CD4-positive, alpha-beta T cell treated with Interleukin-15 for 1 hour (primary cell): Measurements from ENCODE around the gene RMC1.
"Not testable (repeated sequence)": the region's sequence is repeated elsewhere in the genome, so short reads cannot be mapped to it uniquely, and the experiment has no call there.

Source experiments
- DNase-seq: peaks from one replicate; pipeline ENCODE4 v3.0.0-alpha.2; 2020

The RMC1 gene

DNA sequence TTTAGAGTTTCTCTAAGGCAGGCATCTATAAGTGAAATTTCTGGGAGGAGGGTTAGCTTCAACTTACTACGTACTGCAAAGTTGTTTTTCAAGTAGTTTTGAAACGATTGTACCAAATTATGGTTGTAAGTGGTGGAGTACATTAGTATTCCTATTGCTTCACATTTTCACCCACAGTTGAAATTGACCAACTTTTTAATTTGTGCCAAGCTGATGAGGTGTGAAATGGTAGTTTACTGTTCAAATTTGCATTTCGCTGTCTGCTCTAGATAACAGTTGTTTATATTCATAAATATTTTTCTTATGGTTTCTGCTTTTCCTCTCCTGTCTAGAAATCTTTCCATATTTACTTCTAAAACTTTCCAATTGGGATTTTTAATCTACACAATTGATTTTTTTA, 64.4 kb downstream of the RMC1 start:
- no peak for DNase-seq

DNA sequence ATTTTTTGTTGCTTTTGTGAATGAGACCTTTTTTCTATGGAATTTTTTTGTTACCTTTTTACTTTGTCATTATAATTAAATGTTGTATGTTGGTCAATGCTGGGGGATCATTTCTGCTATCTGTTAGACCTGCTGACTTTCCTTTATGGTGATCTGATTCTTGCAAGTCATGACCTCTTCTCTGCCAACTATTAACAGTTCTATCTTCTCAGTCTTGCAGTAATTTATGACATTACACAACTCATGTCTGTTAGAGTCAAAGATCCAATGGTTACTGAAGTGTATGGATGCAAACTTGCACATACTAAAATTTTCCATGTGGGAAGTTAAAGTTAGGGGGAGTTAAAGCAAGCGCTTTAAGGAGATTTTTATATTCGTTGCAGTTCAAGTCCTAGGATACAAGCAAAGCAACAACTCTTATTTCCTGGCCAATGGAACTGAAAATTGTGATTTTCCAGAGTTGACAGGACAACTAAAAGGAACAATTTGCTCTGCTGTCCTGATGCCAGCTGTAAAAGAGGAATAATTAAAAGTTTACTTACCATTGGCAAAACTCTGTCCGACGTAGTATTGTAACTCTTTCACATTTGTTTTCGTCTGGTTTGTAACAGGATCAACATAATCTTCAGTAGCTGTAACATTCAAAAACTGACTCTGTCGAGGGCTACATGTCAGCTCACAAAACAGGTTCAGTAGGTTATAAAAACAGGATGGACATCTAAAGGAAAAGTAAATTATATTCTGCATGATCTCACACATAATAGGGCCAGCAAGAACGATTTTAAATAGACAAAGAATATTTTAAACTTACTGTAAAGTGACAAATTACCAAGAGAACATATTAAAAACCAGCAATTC, 65.2 kb downstream of the RMC1 start:
- DNase-seq, result no peak

DNA sequence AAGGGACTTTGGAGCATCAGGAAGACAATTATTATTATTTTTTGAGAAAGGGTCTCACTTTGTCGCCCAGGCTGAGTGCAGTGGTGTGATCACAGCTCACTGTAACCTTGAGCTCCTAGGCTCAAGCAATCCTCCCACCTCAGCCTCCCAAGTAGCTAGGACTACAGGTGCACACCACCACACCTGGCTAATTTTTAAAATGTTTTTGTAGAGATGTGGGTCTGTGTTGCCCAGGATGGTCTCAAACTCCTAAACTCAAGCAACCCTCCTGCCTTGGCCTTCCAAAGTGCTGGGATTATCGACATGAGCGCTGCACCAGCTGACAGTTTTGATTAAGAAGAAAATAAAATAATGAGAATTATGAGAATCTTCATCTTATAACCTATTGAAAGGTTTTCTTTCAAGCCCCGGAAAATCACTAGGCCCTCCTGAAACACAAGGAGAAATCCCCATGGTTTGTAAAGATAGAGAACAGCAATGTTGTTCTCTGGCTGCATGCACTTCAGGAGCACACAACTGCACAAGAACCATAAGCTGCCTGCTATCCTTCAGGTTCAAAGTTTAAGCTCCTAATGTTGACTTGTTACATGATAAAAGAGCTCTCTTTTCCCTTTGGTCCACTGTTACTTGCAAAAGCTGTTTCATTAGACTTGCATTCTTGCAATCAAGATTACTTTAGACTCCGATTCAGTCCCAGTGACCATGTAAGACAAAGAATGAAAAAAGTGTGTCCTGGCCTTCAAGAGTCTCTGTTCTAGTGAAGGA, 66.2 kb downstream of the RMC1 start:
- no peak for DNase-seq

DNA sequence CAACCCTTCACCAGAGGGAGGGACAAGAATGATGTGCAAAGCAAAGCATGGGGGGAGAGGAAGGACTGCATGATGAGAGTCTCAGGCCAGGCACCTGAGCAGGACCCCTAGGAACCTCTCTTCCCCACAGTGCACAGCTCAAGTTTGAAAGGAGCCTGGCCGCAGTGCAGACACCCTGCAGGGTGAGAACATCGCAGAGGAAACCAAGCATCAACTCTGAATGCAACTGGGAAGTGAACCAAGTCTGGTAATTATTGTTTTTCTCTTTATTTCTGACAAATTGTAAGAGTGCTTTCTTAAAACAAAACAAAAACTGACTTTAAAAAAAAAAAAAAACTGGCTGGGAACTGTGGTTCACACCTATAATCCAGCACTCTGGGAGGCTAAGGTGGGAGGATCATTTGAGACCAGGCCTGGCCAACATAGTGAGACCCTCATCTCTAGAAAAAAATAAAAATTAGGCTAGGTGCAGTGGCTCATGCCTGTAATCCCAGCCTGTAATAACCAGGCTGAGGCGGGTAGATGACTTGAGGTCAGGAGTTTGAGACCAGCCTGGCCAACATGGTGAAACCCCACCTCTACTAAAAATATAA, 67.7 kb downstream of the RMC1 start:
- DNase-seq, result no peak

DNA sequence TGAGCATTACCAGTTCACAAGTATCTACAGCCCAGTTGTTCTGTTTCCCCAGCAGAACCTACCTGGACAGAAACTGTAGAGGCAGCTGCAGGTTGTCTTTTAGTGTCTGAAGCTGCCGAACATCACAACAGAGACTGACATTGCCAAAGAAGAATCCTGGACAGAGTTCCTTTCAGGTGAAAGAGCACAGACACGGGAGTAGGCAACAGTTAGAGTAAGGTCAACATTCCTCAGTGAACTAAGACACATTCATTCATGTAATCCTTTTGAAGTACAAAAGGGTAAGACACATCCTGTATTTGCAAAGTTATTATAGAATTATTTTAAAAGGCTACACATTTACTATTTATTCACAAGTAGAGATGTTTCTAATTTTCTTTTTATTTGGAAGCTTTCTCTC, 68.7 kb downstream of the RMC1 start:
- no peak for DNase-seq

DNA sequence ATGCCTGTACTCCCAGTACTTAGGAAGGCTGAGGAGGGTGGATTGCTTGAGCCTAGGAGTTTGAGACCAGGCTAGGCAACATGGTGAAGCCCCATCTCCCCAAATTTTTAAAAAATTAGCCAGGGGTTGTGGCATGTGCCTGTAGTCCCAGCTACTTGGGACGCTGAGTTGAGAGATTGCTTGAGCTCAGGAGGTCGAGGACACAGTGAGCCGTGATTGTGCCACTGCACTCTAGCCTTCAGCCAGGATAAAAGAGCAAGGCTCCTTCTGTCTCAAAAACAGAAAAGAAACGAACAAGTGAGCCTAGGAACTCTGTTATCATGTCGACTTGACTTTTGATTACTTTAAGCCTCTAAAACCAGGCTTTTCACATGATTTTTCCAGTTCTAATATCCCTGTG, 69.3 kb downstream of the RMC1 start:
- DNase-seq, result no peak

DNA sequence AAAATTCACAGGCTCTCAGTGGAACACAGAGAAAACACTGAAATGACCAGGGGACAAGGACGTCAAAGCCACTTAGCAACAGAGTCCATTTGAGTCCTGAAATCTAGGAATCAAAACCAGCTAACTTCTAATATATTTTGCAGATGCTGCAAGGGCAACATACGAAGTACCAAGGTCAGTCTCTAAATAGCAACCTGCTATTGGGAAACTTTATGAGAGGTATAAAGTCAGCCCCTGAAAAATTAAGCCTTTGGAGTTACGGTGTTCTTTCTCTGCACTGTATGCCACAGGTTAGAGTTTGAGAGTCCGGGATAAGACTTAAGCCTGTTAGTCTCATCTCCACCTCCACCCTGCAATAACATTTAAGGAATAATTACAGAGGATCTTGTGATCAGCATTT, 69.7 kb downstream of the RMC1 start:
- DNase-seq, result no peak

DNA sequence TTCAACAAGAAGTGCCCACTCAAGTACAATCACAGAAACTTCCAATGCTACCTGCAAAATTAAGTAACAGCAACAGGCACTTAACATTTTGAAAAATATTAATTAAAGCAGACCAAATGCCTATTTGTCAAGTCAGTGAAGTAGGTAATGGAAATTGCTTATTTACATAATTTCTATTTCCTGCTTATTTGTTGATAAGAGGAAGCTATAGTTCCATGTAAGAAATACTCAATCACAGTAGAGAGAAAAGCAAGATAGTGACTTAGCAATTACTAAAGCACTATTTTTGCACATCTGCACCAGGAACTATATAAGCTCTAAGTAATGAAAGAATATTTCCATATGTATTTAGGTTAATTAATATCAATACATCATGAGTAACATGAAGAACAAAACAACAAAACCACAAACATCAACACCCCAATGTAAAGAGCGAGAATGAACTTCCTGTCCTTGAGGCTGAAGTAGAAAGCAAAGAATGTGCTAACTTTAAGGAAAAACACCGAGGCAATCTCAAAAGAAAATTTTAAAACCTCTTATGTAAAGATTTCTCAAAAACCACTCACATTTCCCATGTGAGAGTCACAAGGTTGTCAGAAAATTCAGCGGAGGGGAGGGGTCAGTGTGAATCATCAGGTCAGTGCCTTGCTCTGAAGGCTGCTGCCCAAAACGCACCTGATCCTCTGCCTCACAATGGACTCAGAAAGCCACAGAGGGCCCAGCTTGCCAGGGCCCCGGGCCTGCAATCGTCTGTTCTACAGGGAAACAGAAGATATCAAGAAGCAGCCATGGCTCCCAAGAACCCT, 70.5 kb downstream of the RMC1 start:
- DNase-seq, result peak; percentile 48

DNA sequence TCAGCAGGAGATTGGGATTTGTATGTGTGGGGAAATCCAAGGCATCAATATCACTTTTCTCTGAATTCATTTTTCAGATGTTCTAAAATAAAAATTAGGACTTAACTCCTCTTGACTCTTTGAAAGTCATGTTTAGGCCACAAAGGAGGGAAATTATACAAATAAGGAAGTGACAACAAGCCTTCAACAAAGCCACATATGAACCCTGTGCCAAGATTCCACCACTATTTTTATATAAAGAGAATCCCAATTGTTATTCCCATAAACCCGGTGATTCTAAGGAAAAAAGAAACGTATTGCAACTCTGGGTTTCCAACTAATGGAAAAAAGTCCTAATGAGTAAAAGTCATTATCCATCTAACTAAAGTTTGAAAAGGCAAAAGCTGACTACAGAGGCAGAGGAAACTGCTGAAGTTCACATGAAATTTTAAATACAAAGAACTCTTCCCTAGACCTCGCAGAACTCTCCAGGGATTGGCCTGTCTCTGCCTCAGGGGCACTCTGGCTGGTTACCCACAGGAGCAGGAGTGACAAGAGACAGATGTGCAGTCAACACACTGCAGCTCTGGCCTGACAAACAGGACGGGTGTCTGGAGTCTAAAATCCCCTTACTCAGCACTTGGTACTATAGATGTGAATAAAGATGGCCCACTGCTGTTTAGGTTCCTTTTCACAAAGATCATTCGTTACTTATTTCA, 71.4 kb downstream of the RMC1 start:
- DNase-seq, result no peak

DNA sequence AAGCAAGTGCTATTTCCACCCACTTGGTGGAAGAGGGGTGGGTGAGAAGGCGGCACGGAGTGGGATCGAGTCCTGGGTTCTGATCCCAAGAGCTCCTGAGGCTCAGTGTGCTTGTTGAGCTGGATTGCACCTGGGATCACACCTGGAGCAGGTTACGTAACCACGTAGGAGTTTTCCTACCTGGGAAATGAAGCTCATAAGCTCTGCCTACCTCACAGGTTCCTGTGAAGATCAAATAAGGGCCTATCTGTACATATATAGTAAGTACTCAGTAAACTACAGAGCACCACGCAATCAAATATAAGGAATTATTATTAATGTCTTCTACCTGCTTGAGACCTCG, 72.0 kb downstream of the RMC1 start:
- no peak for DNase-seq

DNA sequence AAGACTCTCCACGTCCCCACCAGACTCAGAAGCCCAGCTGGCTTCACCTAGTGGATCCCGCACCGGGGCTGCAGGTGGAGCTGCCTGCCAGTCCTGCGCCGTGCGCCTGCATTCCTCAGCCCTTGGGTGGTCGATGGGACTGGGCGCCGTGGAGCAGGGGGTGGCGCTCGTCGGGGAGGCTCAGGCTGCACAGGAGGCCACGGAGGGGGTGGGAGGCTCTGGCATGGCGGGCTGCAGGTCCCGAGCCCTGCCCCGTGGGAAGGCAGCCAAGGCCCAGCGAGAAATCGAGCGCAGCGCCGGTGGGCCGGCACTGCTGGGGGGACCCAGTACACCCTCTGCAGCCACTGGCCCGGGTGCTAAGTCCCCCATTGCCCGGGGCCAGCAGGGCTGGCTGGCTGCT, 74.2 kb downstream of the RMC1 start:
- DNase-seq, result not testable (repeated sequence)

DNA sequence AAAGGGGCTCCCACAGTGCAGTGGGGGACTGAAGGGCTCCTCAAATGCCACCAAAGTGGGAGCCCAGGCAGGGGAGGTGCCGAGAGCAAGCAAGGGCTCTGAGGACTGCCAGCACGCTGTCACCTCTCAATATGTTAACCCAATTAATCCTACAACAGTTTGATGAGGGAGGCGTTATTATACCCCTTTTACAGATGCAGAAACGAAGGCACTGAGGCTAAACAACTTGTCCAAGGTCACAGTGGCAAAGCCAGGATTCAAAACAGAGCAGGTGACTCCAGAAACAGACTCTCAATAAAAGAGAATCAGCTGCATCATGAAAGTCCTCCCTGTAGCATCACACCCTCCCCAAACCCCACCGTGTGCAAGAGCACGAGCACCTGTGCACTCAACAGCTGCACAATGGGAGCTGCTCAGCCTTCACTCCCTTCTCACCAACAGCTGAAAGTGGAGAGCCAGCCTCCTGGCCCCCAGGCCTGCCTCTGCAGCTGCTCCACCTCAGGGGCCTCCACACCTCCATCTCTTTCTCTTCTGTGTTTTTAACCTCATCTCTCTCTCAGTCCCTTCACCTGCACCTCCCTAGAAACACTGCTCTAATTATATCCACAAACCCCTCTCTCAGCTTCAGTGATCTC, 74.9 kb downstream of the RMC1 start:
- DNase-seq, result no peak

DNA sequence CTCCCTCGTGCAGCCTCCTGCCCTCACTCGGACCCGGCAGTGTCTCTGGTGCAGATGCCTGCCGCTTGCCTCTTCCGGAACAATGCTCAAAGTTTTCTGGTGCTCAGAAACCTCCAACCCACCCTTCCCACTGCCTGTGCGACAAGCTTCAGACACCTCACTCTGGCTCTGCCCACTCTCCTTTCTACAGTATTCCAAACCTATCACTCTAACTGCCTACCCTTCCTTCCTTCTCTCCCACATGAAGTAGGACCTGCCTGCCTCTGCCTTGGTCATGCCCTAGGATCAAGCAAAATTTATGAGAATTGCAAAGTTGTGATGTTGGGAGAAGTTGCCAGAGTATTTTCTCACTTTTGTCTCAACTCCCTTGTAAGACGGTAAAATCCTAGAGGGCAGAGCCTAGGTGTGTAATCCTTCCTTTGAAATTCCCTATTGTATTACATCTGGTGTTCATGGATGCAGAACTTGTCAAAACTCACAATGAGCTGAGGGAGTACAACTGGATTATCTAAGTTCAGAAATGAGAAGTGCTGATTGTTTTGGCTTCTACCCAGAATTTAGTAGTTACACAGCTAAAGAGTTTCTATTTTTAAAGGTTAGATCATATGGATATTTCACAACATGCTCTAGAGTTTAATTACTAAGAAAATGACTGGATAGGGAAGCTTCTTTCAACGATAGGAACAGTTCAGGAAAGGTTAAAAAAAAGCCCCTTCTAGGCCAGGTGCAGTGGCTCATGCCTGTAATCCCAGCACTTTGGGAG, 75.8 kb downstream of the RMC1 start:
- DNase-seq, result no peak

DNA sequence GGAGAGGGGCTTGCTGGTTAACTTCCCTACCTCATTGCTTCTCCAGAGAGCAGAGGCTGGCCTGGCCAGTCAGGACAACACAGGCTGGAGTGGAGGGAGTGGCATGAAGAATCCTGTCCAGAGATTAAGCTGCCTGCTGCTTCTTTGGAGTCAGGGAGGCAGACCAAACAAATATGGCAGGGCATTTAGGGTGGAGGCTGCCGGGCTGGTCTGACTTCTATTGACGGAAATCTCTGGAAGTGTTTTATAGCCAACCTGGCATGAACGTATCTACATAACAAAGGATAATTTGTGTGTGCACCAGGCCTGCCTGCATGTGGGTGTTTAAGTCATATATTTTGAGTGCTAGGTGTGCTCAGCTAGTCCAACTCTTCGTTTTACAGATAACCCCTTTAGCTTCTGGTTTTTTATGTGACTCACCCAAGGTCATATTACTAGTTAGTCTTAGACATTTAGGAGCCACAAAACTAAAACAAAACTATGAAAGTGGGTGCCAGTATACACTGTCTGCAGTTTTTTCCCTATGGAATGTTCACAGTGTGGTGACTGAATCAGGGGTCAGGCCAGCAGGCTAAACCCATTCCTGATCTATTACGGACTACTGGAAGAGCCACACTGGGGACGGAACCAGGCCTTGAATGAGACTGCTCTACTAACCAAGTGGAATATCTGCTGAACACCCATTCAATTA, 77.5 kb downstream of the RMC1 start:
- no peak for DNase-seq
